NCI-H69 (cell line): ENCODE measurements around the gene CRACDL.

Experiments
- DNase-seq: peaks from one replicate; lab custom pipeline; 2025; lab: John Stamatoyannopoulos, UW

The CRACDL gene

DNA sequence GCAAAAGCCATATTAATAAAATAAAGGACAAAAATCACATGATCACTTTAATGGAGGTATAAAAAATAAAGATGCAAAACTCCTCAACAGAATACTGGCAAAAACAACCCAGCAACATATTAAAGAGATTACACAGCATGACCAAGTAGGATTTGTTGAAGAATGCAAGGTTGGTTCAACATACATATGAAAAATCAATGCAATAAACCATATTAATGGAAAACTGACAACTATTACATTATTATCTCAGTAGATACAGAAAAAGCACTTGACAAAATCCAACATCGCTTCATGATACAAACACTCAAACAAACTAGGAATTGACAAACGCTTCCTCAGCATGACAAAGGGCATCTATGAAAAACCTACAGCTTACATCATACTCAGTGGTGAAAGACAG is 76.7 kb downstream of the CRACDL start:
- no peak for DNase-seq

GRCh38 chr2:98857001-98857400 is 79.0 kb downstream of the CRACDL start:
- no peak for DNase-seq

DNA sequence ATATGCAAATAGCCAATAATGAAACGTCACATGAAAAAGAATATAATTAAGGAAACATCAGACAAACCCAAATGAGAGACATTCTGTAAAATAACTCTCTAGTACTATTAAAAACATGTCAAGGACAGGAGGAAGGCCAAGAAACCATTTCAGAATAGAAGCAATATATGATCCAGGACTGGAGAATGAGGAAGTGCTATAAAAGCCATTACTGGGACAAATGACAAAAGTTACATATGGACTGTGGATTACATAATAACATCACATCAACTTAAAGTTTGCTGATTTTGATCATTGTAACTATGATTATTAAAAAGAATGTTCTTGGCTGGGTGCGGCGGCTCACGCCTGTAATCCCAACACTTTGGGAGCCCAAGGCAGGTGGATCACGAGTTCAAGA is 81.3 kb downstream of the CRACDL start:
- no peak for DNase-seq

DNA sequence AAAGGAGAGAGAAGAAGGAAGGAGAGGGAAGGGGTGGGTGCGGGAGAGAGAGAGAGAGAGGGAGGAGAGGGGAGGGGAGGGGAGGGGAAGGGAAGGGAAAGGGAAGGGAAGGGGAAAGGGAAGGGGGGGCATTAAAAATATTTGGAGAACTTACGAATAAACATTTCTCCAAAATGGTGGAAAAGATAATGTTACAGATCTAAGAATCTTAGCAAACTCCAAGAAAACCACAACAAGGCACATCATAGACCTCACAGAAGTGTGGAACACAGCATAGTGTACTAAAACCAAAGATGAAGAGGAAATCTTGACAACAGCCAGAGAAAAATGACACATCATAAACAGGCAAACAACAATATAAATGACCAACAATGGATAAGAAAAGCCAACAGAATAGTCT is 83.1 kb downstream of the CRACDL start:
- no peak for DNase-seq

DNA sequence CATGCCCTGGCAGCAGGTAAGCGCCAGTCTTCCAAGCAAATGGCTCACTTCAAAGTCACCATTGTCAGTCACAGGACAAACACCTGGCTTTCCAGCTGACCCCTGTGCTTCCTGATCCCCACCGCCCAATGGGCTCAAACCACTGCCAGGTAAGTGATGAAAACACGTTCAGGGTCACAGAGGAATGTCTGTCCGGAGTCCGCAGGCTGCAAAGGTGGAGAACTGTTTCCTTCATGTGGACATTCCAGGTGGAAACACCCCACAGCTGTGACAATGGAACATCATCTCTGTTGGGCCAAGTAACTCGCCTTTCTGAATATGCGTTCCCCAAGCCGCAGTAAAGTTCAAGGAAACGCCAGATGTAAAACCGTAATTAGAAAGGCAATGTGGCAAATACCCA is 86.0 kb downstream of the CRACDL start:
- no peak for DNase-seq

DNA sequence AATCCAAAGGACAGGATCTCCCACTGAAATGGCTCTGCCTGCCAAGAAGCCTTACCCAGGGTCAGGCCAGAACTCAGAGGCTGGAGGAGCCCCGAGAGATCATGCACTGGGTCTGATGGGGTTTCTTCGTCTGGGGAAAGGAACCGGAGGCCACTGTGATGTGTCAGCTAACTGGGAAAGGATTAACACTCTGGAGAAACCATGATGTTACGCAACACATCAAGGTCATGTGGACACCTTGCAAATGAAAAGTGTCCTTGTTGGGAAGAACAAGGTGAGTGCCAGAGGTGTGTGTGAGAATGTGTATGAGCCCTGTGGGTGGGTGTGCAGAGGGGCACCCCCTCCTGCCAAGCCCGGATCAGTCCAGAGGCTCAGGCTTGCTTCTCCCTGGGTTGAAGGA is 86.9 kb downstream of the CRACDL start:
- no peak for DNase-seq

DNA sequence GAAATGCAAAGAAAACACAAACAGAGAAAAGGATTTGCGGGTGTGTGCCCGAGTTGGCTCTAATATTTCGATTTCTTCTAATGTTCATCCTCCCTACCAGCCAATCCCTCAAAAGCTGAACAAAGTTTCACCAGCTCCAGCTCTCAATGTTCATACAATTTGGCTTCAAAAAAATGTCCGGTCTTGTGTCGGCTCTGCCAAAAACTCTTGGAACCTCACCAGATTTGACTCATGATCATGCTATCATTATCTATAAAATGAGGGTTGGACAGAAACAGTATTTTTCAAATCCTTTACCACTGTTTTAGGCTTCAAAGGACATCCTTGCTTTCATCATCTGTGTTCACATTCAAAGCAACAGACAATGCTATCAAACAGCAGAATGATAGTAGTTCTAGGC is 88.2 kb downstream of the CRACDL start:
- no peak for DNase-seq

DNA sequence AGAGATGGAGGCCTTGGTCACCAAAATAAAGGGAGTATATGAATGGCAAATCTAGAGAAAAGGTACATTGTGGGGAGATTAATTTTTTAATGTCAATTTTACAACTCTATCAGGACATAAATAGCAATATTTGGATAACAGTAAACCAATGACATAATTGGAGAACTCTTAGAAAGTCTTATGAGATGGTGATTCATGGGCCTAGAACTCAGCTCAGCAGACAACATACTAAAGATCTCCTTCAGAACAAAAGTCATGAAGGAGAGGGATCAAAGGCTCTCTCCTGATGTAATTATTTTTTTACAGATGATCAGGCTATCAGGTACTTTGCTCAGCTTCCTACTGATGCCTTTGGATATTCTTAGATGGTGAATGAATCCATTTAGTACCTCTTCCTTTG is 90.0 kb downstream of the CRACDL start:
- DNase-seq: no peak

DNA sequence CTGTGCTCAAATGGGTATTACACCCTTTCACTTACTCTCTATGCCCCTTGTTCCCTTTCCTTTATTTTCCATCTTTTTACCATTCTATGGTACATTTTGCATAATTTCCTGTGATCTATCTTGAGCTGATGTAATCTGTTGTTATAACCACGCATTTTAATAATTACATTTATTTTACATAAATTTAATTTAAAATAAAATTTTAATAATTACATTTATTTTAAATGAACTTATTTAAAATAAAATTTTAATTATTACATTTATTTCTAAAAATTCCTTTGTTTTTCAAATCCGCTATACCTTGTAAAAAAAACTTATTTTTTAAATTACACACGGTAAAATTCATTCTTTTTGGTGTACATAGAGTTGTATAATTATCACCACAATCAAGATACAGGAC is 93.9 kb downstream of the CRACDL start:
- DNase-seq: no peak

GRCh38 chr2:98839292-98839691 is 96.7 kb downstream of the CRACDL start:
- DNase-seq: no peak

- DNase-seq: no peak
Observed at GRCh38 chr2:98835831-98836385, 100.1 kb downstream of the CRACDL start.

GRCh38 chr2:98833917-98834263 is 102.1 kb downstream of the CRACDL start:
- no peak for DNase-seq

DNA sequence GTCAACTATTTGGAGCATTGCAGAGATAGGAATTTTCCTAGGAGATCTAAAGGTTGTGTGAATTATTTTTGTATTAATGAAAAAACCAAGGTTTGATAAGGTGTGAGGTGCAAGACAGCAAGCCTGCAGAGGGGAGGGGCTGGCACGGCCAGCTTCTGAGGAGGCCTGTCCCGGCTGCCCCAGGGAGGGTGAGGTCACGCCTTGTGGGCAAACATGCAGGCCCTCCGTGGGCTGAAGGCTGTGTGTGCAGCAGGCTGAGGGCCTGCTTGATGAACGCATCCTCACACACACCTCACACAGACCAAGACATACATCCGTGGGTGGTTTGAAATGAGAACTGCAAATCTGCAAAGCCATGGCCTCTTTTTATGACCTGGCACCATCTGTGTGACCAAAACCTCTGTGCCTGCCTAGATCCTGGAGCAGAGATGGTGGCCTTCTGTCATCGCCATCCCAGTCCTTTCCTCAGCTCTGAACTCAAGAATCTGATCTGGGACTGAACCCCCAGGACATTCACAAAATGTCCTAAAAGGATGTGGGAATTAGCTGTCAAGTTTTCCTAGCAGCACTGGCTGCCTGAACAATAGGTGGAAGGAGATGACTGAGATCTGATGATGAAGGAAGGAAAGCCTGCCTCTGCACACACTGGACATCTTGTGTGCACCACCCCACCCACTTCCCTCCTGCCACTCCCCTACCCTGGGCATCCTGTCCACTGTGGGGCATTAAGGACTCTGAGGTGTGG is 102.7 kb downstream of the CRACDL start:
- no peak for DNase-seq

- DNase-seq: no peak
Observed at GRCh38 chr2:98832172-98832571, 103.9 kb downstream of the CRACDL start.

GRCh38 chr2:98830571-98831145 is 105.4 kb downstream of the CRACDL start:
- no peak for DNase-seq

GRCh38 chr2:98829581-98830270 is 106.3 kb downstream of the CRACDL start:
- no peak for DNase-seq

DNA sequence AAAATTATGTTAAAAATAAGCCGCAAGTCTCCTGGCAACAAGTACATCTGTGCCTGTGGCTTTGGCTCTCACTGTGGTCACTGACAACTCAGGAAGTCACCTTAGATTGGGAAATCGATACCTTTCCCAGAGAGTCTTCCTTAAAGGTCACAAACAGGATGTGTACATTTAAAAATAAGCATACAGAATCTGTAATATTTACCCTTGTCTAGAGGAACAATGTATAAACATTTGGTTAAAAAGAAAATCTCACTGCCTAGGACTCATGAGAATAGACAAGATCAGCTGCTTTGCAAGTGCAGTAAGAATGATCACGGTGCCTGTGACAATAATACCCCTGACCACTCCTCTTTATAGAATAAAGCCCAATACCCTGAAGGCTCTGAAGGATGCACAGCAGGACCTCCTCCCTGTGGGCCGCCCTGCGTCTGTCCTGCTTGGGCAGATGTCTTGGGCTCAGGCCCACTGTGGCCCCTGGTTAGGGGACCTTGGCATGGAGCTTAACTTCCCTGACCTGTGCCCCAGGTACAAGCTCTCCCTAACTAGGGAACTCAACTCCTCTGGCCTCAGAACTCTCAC is 107.1 kb downstream of the CRACDL start:
- no peak for DNase-seq

DNA sequence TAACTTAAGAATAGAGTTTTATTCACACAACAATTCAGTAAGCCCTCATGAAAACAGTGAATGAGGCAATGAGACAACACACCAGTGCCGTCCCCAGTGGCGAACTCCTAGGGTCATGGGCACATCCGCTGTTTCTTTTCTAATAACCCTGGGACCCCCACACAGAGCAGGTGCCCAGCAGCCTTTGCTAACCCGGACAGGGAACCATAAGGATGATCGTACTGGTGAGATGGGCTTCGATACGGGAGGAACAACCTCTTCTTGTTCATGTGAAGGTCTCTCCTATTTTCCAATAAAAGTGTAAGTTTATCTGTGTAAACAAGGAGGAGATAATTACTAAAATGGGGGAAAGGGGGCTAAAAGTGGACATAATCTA is 107.7 kb downstream of the CRACDL start:
- no peak for DNase-seq

DNA sequence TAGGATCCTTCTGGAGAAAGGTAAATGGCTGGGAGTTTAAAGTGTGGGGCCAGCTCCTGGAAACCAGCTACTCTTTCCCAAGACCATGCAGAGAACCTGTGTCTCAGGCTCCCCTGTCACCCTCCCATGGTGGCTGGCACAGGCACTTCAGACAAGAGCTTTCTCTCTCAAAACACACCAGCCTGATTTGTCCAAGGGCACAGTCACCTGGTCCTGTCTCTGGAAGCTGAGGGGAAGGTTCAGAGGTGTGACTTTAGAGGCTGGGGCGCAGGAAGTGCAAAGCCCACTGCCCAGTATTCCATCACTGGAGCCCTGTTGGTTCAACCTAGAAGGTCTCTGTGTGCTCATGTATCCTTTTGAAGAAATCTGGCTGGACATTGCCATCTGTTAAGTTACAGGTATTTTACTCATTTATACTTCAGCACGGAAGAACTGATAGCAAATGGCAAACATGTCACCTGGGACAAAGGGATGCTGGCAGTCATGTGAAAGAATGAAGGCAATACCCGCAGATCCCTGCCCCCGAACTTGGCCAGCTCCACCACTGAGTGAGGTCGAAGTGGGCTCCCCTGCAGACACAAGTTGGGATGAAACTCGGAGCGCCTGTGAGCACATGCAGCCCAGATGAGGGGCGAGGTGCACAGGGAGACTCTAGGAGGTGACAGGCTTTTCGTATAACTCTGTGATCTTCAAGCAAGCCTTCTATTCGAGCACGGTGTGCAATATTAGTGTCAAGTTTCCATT is 108.2 kb downstream of the CRACDL start:
- no peak for DNase-seq

DNA sequence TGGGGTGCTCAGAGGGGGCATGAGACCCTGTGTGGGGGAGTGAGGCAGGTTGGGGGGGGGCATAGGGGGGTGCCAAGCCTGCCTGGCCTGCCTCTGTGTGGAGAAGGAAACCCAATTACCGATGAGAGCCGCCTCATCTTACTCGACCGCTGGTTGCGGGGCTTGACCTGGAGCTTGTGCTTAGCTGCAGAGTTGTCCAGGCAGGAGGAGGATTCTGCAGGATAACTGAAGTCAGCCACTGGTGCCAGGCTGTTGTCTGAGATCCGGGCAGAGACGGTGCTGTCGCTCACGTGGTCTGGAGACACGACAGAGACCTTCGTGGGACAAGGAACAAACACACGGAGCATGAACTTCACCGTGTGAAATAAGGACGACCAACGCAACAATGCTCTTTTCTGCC is 109.2 kb downstream of the CRACDL start:
- DNase-seq: no peak

DNA sequence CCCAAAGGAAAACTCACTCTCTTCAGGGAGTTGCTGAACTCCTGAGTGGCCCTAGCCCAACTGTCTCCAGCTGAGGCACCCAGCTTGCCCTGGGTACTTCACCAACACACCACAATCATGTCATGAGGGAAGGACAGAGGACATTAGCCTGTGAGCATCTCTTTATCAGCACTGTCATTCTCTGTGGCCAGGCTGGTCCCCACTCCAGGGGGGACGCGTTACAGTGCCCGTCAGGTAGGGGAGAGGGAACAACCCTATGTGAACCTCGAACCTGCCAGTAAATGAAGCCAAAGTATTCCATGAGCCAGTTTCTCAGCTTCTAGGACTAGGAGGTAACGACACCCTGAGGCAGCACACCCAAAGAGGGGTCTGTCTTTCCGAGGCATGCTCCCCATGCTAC is 110.2 kb downstream of the CRACDL start:
- DNase-seq: no peak

DNA sequence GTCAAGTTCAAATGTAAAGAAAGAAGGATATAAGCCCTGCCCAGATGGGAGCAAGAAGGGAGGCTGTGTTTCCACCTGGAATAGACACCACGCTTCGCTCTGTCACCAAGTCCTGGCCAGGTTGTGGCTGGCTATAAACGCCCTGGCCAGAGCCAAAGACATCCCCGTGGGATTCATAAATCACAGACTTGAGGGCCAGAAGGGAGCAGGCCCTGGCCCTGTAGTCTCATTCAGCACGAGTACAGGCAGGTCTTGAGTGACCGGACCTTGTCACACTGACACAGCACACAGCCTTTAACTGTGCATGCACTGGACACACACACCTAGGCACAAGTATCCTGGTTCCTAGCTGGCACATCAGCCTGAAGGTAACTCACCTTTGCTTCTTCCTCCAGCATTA is 110.6 kb downstream of the CRACDL start:
- DNase-seq: no peak
